Common myeloid progenitor, CD34-positive (primary cell): ENCODE data around the gene XRCC1.
"Not testable (repeated sequence)": the region's sequence is repeated elsewhere in the genome, so short reads cannot be mapped to it uniquely, and the experiment has no call there.

Experiments used
- CTCF ChIA-PET: fragments of 350-600 bp; sonication (Branson Sonifier 250); formaldehyde crosslinking; loops from one replicate; lab custom pipeline; 2021; ENCODE audit warnings: antibody characterized with exemption; lab: Charles Lee
- POLR2A ChIA-PET: fragments of 350-600 bp; sonication (Branson Sonifier 250); formaldehyde crosslinking; loops from one replicate; lab custom pipeline; 2021; ENCODE audit warnings: antibody characterized with exemption; lab: Charles Lee
- DNase-seq, 3 donors: peaks; one replicate each; pipeline versions ENCODE4 v3.0.0 to v3.0.0-alpha.2; 2013
- H3K27ac ChIP-seq, 2 experiments: 1 replicate in 1 of 2; 2 replicates in 1 of 2; pipeline ENCODE4 v1.7.0; 2013; ENCODE audit warnings: inconsistent platforms in 2 of 2, low read length in 2 of 2, mild to moderate bottlenecking in 2 of 2, low read depth in 1 of 2, moderate library complexity in 1 of 2; ENCODE audit not compliant: severe bottlenecking in 2 of 2, insufficient read depth in 1 of 2, poor library complexity in 1 of 2
- H3K27me3 ChIP-seq, 5 experiments: replicated peaks in 2 of 5; 1 replicate in 3 of 5; 2 replicates in 2 of 5; pipeline versions ENCODE4 v1.6.1 to v1.7.0; 2013; ENCODE audit warnings: low read length in 4 of 5, mild to moderate bottlenecking in 2 of 5, moderate library complexity in 2 of 5, inconsistent platforms in 1 of 5; ENCODE audit not compliant: insufficient read depth in 5 of 5, control insufficient read depth in 4 of 5
- H3K36me3 ChIP-seq, 4 experiments: 1 replicate in 2 of 4; 2 replicates in 2 of 4; pipeline versions ENCODE4 v1.6.1 to v1.7.0; 2013; ENCODE audit warnings: low read length in 3 of 4, control low read depth in 1 of 4, mild to moderate bottlenecking in 1 of 4; ENCODE audit not compliant: control insufficient read depth in 4 of 4, insufficient read depth in 4 of 4
- H3K4me1 ChIP-seq, 4 experiments: 1 replicate in 3 of 4; 2 replicates in 1 of 4; pipeline versions ENCODE4 v1.6.1 to v1.7.1; 2013; ENCODE audit warnings: low read length in 3 of 4, mild to moderate bottlenecking in 3 of 4, control low read depth in 1 of 4, inconsistent platforms in 1 of 4, moderate library complexity in 1 of 4; ENCODE audit not compliant: control insufficient read depth in 4 of 4, insufficient read depth in 4 of 4; ENCODE audit errors: control extremely low read depth in 1 of 4
- H3K4me3 ChIP-seq, 7 experiments: 1 replicate in 4 of 7; 2 replicates in 3 of 7; pipeline versions ENCODE4 v1.5.1 to v1.7.0; 2013; ENCODE audit warnings: mild to moderate bottlenecking in 7 of 7, low read length in 6 of 7, moderate library complexity in 6 of 7, inconsistent platforms in 2 of 7, low read depth in 2 of 7, control low read depth in 1 of 7; ENCODE audit not compliant: insufficient read depth in 4 of 7, control insufficient read depth in 1 of 7; ENCODE audit errors: extremely low read depth in 1 of 7
- H3K9me3 ChIP-seq, 5 experiments: 1 replicate in 4 of 5; 2 replicates in 1 of 5; pipeline versions ENCODE4 v1.6.1 to v1.7.1; 2013; ENCODE audit warnings: low read length in 4 of 5, mild to moderate bottlenecking in 2 of 5, inconsistent platforms in 1 of 5, low read depth in 1 of 5, moderate library complexity in 1 of 5; ENCODE audit not compliant: control insufficient read depth in 4 of 5, insufficient read depth in 2 of 5; ENCODE audit errors: control extremely low read depth in 1 of 5
- WGBS: methylation state at CpG from one replicate; pipeline ENCODE4 v1.1.5; 2013; ENCODE audit not compliant: insufficient coverage; 5-methylcytosine and 5-hydroxymethylcytosine counted together

The XRCC1 gene

DNA sequence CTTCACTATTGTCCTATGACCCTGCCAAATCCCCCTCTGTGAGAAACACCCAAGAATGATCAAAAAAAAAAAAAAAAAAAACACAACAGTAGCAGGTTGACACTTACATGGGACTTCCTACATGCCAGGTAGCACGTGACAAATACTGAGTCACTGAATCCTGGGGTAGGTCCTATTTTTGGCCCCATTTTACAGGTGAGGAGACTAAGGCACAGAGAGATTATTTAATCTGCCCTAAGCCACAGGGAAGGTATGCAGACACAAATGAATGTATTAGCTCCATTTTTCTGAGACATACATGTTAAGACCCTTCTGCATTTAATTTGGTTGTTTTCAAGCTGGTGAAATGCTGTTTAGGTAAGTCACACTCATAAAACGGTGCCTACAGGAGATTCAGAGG, 26.6 kb downstream of the XRCC1 start:
- DNase-seq: no peak
- peaks cover 5 to 62% (median 45%) of the 10 kb centered on the region in 4 experiments for H3K36me3 ChIP-seq
- 100% methylated on average over 1 of the region's 2 CpGs for WGBS
- no peaks in the 10 kb centered on the region for H3K4me1 ChIP-seq
- no peaks in the 10 kb centered on the region for H3K27me3 ChIP-seq
- H3K9me3 ChIP-seq: no peaks in the 10 kb centered on the region
- ChIA-PET CTCF (interaction anchor here (0.7 to 2.7 kb wide), 4 partner anchors 9 to 46 kb away, joined by 4 to 10 read pairs (median 4); partner anchors contain the start of gene IRGQ), POLR2A (no interaction called here)
- no peak overlapping the region for H3K27ac ChIP-seq
- H3K4me3 ChIP-seq: no peak overlapping the region

DNA sequence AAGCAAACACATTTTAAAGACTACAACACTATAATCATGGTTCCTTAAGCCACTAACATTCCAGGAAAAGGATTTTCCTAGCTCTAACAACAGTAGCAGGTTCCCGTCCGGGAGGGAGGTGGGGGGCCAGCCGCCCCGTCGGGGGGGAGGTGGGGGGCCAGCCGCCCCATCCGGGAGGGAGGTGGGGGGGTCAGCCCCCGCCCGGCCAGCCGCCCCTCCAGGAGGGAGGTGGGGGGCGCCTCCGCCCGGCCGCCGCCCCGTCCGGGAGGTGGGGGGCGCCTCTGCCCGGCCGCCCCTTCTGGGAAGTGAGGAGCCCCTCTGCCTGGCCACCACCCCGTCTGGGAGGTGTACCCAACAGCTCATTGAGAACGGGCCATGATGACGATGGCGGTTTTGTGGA, 27.4 kb downstream of the XRCC1 start:
- peaks cover 10 to 62% (median 42%) of the 10 kb centered on the region in 4 experiments for H3K36me3 ChIP-seq
- H3K9me3 ChIP-seq, H3K4me3 ChIP-seq, H3K4me1 ChIP-seq, CTCF ChIA-PET, H3K27me3 ChIP-seq, DNase-seq, POLR2A ChIA-PET, H3K27ac ChIP-seq: not testable (repeated sequence)
- WGBS: no CpG with 5 or more reads among the region's 24 CpGs

DNA sequence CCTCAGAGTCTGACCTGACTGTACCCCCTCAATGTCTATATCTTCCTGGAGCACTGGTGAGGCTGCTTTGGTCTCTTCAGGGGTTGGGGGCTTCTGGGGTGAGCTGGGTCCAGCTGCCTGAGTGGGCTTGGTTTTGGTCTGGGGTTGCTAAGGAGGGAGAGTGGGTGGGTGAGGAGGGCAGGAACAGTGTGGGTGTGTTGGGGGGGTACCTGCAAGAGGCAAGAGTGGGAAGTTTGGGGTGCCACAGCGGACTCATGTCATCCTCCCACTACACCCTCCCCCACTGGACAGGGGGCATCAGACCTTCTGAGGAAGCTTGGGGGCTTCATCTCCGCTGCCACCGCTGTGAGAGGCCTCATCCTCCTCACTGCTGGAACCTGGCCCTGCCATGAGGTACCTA, 28.7 kb downstream of the XRCC1 start:
- CTCF ChIA-PET: interaction anchor here (1.1 to 2.8 kb wide), 3 partner anchors 9 to 48 kb away, joined by 4 to 11 read pairs (median 4); no protein-coding TSS in a partner anchor
- POLR2A ChIA-PET: no interaction called here
- Histone ChIP-seq H3K4me3 (no peak overlapping the region), H3K27ac (no peak overlapping the region), H3K9me3 (no peaks in the 10 kb centered on the region), H3K4me1 (no peaks in the 10 kb centered on the region), H3K36me3 (peaks cover 14 to 63% (median 42%) of the 10 kb centered on the region in 4 experiments), H3K27me3 (no peaks in the 10 kb centered on the region)
- 100% methylated on average over 2 of the region's 3 CpGs for WGBS
- no peak for DNase-seq

DNA sequence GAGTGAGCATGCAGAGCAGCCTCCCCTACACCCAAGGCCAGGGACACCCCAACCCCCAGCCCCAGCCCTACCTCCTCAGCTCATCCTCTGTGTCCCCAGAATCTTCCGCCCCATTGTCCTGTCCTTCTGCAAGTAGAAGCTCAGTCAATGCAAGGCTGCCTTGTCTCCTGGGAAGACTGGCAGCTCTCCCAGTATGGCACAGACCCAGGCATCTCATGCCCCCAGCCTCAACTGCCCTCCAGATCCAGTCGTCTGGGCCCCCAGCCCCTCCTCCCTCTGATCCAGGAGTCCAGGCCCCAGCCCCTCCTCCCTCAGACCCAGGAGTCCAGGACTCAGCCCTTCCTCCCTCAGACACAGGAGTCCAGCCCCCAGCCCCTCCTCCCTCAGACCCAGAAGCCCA, 29.3 kb downstream of the XRCC1 start:
- no peak for DNase-seq
- 100% methylated on average over 1 of the region's 2 CpGs for WGBS
- ChIA-PET POLR2A (no interaction called here), CTCF (interaction anchor here (0.7 to 2.8 kb wide), 3 partner anchors 10 to 48 kb away, joined by 3 to 11 read pairs (median 4); no protein-coding TSS in a partner anchor)
- H3K4me3 ChIP-seq: no peak overlapping the region
- no peaks in the 10 kb centered on the region for H3K4me1 ChIP-seq
- no peak overlapping the region for H3K27ac ChIP-seq
- peaks cover 14 to 62% (median 38%) of the 10 kb centered on the region in 4 experiments for H3K36me3 ChIP-seq
- no peaks in the 10 kb centered on the region for H3K27me3 ChIP-seq
- H3K9me3 ChIP-seq: no peaks in the 10 kb centered on the region

DNA sequence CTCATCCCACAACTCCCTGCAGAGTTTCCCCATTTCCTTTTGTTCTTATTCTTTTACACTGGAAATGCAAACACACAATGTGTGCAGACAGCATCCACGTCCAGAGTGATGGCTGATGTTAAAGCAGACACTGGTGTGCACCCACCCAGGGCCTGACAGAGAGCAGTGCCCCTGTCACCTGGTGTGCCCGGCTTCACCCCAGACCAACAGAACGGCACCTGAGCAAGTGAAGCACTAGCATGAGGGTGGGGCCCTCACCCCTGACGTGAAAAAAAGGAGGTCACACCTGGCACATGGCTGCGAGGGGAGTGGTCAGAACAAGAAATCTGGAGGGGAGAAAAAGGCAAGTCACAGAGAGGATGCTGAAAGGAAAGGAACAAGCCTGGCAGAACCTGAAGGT, 30.1 kb downstream of the XRCC1 start:
- no peak overlapping the region for H3K4me3 ChIP-seq
- DNase-seq: no peak
- CTCF ChIA-PET: interaction anchor here (0.7 to 2.8 kb wide), 4 partner anchors 9 to 49 kb away, joined by 3 to 11 read pairs (median 4); no protein-coding TSS in a partner anchor
- WGBS: 100% methylated on average over 5 of the region's 5 CpGs
- H3K4me1 ChIP-seq: no peaks in the 10 kb centered on the region
- H3K36me3 ChIP-seq: peaks cover 19 to 60% (median 37%) of the 10 kb centered on the region in 4 experiments
- POLR2A ChIA-PET: no interaction called here
- no peak overlapping the region for H3K27ac ChIP-seq
- H3K27me3 ChIP-seq: no peaks in the 10 kb centered on the region
- H3K9me3 ChIP-seq: no peaks in the 10 kb centered on the region

DNA sequence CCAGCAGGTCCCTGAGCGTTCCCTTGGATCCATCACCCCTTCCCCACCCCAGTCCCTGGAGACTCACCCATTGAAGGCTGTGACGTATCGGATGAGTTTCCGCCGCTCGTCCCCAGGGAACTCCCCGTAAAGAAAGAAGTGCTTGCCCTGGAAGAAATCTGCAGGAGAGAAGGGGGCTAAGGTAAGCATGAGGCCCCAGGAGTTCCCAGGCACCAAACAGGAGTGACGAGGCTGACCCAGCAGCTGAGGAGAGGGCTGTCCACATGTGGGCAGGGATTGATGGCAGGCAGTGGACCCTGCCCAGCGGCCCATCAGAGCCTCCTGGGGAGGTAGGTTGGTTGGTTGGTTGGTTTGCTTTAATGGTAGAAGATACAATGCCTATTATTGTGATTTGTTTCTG, 31.2 kb downstream of the XRCC1 start:
- H3K27me3 ChIP-seq: no peaks in the 10 kb centered on the region
- H3K4me1 ChIP-seq: no peaks in the 10 kb centered on the region
- peaks cover 0 to 4% (median 0%) of the 10 kb centered on the region in 5 experiments for H3K9me3 ChIP-seq
- ChIA-PET CTCF (interaction anchor here (1.3 to 12.5 kb wide), 3 partner anchors 10 to 51 kb away, joined by 4 to 111 read pairs (median 11); no protein-coding TSS in a partner anchor), POLR2A (no interaction called here)
- WGBS: 97% methylated on average over 4 of the region's 9 CpGs
- H3K27ac ChIP-seq: no peak overlapping the region
- H3K4me3 ChIP-seq: no peak overlapping the region
- DNase-seq: no peak
- peaks cover 21 to 63% (median 39%) of the 10 kb centered on the region in 4 experiments for H3K36me3 ChIP-seq

DNA sequence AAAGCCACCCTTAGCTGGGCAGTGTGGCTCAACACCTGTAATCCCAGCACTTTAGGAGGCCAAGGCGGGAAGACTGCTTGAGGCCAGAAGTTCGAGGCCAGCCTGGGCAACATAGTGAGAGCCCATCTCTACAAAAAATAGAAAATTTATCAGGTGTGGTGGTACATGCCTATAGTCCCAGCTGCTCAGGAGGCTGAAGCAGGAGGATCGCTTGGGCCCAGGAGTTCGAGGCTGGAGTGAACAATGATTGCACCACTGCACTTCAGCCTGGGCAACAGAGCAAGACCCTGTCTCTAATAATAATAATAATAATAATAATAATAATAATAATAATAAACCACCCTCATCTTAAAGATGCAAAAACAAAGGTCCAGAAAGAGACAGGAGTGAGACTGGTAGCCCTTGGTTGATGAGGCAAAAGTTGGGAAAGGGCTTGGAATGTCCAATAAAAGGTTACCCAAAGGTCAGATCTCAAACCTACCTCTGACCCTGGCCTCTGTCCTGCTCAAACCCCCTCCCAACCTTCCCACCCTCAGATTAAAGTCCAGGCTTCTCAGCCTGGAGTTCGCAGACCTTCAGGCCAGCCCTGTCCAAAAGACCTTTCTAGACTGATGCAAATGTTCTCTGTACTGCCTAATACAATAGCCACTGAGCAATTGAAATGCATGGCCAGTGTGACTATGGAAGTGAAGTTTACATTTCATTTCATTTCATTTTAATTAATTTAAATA, 33.2 kb downstream of the XRCC1 start:
- H3K36me3 ChIP-seq: peaks cover 22 to 79% (median 47%) of the 10 kb centered on the region in 4 experiments
- H3K4me1 ChIP-seq: no peaks in the 10 kb centered on the region

More for the DNA sequence above, 33.2 kb downstream of the XRCC1 start:
- WGBS: no CpG with 5 or more reads among the region's 5 CpGs
- POLR2A ChIA-PET: no interaction called here
- CTCF ChIA-PET: interaction anchor here (0.9 to 12.5 kb wide), 2 partner anchors 12 to 53 kb away, joined by 4 to 111 read pairs; no protein-coding TSS in a partner anchor
- peaks cover 0 to 10% (median 4%) of the 10 kb centered on the region in 5 experiments for H3K9me3 ChIP-seq
- no peak overlapping the region for H3K4me3 ChIP-seq
- H3K27me3 ChIP-seq: no peaks in the 10 kb centered on the region
- no peak for DNase-seq
- no peak overlapping the region for H3K27ac ChIP-seq
